Suprapubic skin (tissue), 4 donors: ENCODE data around the gene FAF2. TPM values are rescaled to one million over a fixed set of nuclear protein-coding genes. Genes with fewer than 3 reads are reported as not detected.

Experiments
- DNase-seq, 2 donors: peaks; one replicate each; pipeline ENCODE4 v3.0.0-alpha.2; 2019; ENCODE audit warnings: low spot score in 2 of 2
- H3K27ac ChIP-seq: fragments of 200-600 bp; sonication (generic); one replicate; pipeline ENCODE4 v1.5.1; 2019
- H3K27me3 ChIP-seq: fragments of 200-600 bp; sonication (generic); one replicate; pipeline ENCODE4 v1.5.1; 2019
- H3K36me3 ChIP-seq: fragments of 200-600 bp; sonication (generic); one replicate; pipeline ENCODE4 v1.5.1; 2019
- H3K4me1 ChIP-seq: fragments of 200-600 bp; sonication (generic); one replicate; pipeline ENCODE4 v1.5.1; 2019
- H3K4me3 ChIP-seq: fragments of 200-600 bp; sonication (generic); one replicate; pipeline ENCODE4 v1.5.1; 2019; ENCODE audit warnings: mild to moderate bottlenecking
- H3K9me3 ChIP-seq: fragments of 200-600 bp; sonication (generic); one replicate; pipeline ENCODE4 v1.5.1; 2019
- CTCF ChIP-seq, 2 donors: fragments of 200-600 bp in 1 of 2; fragments of 450-650 bp in 1 of 2; sonication (generic) in 1 of 2; IDR thresholded peaks; one replicate each; pipeline ENCODE4 v1.5.1; 2016 to 2019; ENCODE audit warnings: antibody characterized with exemption in 2 of 2, mild to moderate bottlenecking in 1 of 2, moderate library complexity in 1 of 2
- EP300 ChIP-seq: sonication (generic); formaldehyde crosslinking; IDR thresholded peaks from one replicate; pipeline ENCODE4 v1.6.1; 2017; ENCODE audit warnings: antibody characterized with exemption
- POLR2A ChIP-seq, 2 donors: fragments of 450-650 bp; IDR thresholded peaks; one replicate each; pipeline ENCODE4 v1.6.1; 2017; ENCODE audit warnings: antibody characterized with exemption in 2 of 2, mild to moderate bottlenecking in 2 of 2, moderate library complexity in 2 of 2
- POLR2AphosphoS5 ChIP-seq, 3 donors: sonication (generic); formaldehyde crosslinking; IDR thresholded peaks; one replicate each; pipeline ENCODE4 v1.6.1; 2017; ENCODE audit warnings: antibody characterized with exemption in 3 of 3
- WGBS: methylation state at CpG from one replicate; pipeline ENCODE4 v1.1.5; 2018; 5-methylcytosine and 5-hydroxymethylcytosine counted together
- total RNA-seq, 4 donors: library from RNA; depleted of rRNA; stranded (reverse); fragments of >200 nt; gene quantifications; one replicate each; pipeline ENCODE4 v1.1.0, GENCODE V29; 2016

Gene FAF2
- total RNA-seq, 4 donors from 2014 or later: 28.8 to 41.9 (median 37.1) TPM

GRCh38 chr5:176528761-176529115 is 80.6 kb downstream of the FAF2 start:
- no peak for DNase-seq
- H3K9me3 ChIP-seq: no peaks in the 10 kb centered on the region
- no peaks in the 10 kb centered on the region for H3K27me3 ChIP-seq
- no CpG with 5 or more reads among the region's 17 CpGs for WGBS
- no peak overlapping the region for H3K4me3 ChIP-seq
- H3K4me1 ChIP-seq: peaks cover 45% of the 10 kb centered on the region
- no peak for TF ChIP-seq POLR2AphosphoS5 (IDR thresholded peaks at IDR 0.05)
- no peak for TF ChIP-seq POLR2A (IDR thresholded peaks at IDR 0.05)
- no peak for TF ChIP-seq EP300
- no peak for TF ChIP-seq CTCF (IDR thresholded peaks at IDR 0.05)
- peaks cover 52% of the 10 kb centered on the region for H3K36me3 ChIP-seq
- H3K27ac ChIP-seq: peak overlapping the region; percentile 24

- Histone ChIP-seq H3K9me3 (no peaks in the 10 kb centered on the region), H3K36me3 (peaks cover 52% of the 10 kb centered on the region), H3K4me1 (peaks cover 50% of the 10 kb centered on the region), H3K27ac (no peak overlapping the region), H3K4me3 (no peak overlapping the region), H3K27me3 (no peaks in the 10 kb centered on the region)
- no peak for DNase-seq
- TF ChIP-seq CTCF (IDR thresholded peaks at IDR 0.05) (no peak), POLR2AphosphoS5 (IDR thresholded peaks at IDR 0.05) (no peak), EP300 (no peak), POLR2A (IDR thresholded peaks at IDR 0.05) (no peak)
- 87% methylated on average over 11 of the region's 26 CpGs for WGBS
Observed at GRCh38 chr5:176529116-176529740, 81.0 kb downstream of the FAF2 start.

GRCh38 chr5:176529741-176530141 is 81.6 kb downstream of the FAF2 start:
- Histone ChIP-seq H3K27ac (no peak overlapping the region), H3K27me3 (no peaks in the 10 kb centered on the region), H3K4me1 (peaks cover 55% of the 10 kb centered on the region), H3K9me3 (no peaks in the 10 kb centered on the region), H3K4me3 (no peak overlapping the region), H3K36me3 (peaks cover 52% of the 10 kb centered on the region)
- whole genome bisulfite sequencing: 79% methylated on average over 6 of the region's 11 CpGs
- TF ChIP-seq POLR2A (IDR thresholded peaks at IDR 0.05): no peak
- no peak for TF ChIP-seq CTCF (IDR thresholded peaks at IDR 0.05)
- no peak for TF ChIP-seq POLR2AphosphoS5 (IDR thresholded peaks at IDR 0.05)
- TF ChIP-seq EP300: no peak
- no peak for DNase-seq

GRCh38 chr5:176530393-176530982 is 82.3 kb downstream of the FAF2 start:
- TF ChIP-seq POLR2A (IDR thresholded peaks at IDR 0.05) (no peak), EP300 (no peak), POLR2AphosphoS5 (IDR thresholded peaks at IDR 0.05) (no peak), CTCF (IDR thresholded peaks at IDR 0.05) (no peak)
- DNase-seq: no peak
- Histone ChIP-seq H3K27ac (no peak overlapping the region), H3K27me3 (no peaks in the 10 kb centered on the region), H3K4me1 (peaks cover 63% of the 10 kb centered on the region), H3K9me3 (no peaks in the 10 kb centered on the region), H3K36me3 (peaks cover 52% of the 10 kb centered on the region), H3K4me3 (no peak overlapping the region)
- WGBS: 70% methylated on average over 8 of the region's 28 CpGs

GRCh38 chr5:176530983-176531901 is 83.1 kb downstream of the FAF2 start:
- Histone ChIP-seq H3K9me3 (no peaks in the 10 kb centered on the region), H3K36me3 (peaks cover 52% of the 10 kb centered on the region), H3K27me3 (no peaks in the 10 kb centered on the region), H3K4me3 (no peak overlapping the region), H3K27ac (no peak overlapping the region), H3K4me1 (peaks cover 70% of the 10 kb centered on the region)
- DNase-seq: no peak
- TF ChIP-seq CTCF (IDR thresholded peaks at IDR 0.05) (no peak), POLR2A (IDR thresholded peaks at IDR 0.05) (no peak), EP300 (no peak)
- WGBS: 63% methylated on average over 11 of the region's 24 CpGs
